Uterus (tissue), 4 donors: ENCODE results near the gene UBE2QL1. TPM values are rescaled to one million over a fixed set of nuclear protein-coding genes. Genes with fewer than 3 reads are reported as not detected.

Source experiments
- DNase-seq, 2 donors: peaks; one replicate each; pipeline ENCODE4 v3.0.0-alpha.2; 2019 to 2020
- H3K27ac ChIP-seq, 2 donors: fragments of 200-600 bp; sonication (generic); 1 replicate in 1 of 2; 2 replicates in 1 of 2; pipeline ENCODE4 v1.5.1; 2016 to 2018
- H3K27me3 ChIP-seq, 2 donors: fragments of 200-600 bp; sonication (generic); one replicate each; pipeline ENCODE4 v1.5.1; 2018 to 2019; ENCODE audit warnings: control low read depth in 1 of 2
- H3K36me3 ChIP-seq, 2 donors: fragments of 200-600 bp; sonication (generic); one replicate each; pipeline ENCODE4 v1.5.1; 2019; ENCODE audit warnings: control low read depth in 1 of 2
- H3K4me1 ChIP-seq, 2 donors: fragments of 200-600 bp; sonication (generic); one replicate each; pipeline ENCODE4 v1.5.1; 2018 to 2019; ENCODE audit warnings: control low read depth in 1 of 2
- H3K4me3 ChIP-seq, 2 donors: fragments of 200-600 bp; sonication (generic); 1 replicate in 1 of 2; 2 replicates in 1 of 2; pipeline ENCODE4 v1.5.1; 2018 to 2019; ENCODE audit warnings: mild to moderate bottlenecking in 1 of 2
- H3K9me3 ChIP-seq, 2 donors: fragments of 200-600 bp; sonication (generic); one replicate each; pipeline ENCODE4 v1.5.1; 2019; ENCODE audit warnings: control low read depth in 1 of 2
- CTCF ChIP-seq, 4 experiments: fragments of 200-600 bp in 2 of 4; fragments of 450-650 bp in 2 of 4; sonication (generic) in 2 of 4; IDR thresholded peaks; one replicate each; pipeline ENCODE4 v1.5.1; 2016 to 2019; ENCODE audit warnings: antibody characterized with exemption in 4 of 4, mild to moderate bottlenecking in 2 of 4, moderate library complexity in 1 of 4
- POLR2A ChIP-seq, 2 donors: fragments of 450-650 bp; IDR thresholded peaks; one replicate each; pipeline ENCODE4 v1.6.1; 2016; ENCODE audit warnings: antibody characterized with exemption in 2 of 2, mild to moderate bottlenecking in 1 of 2, moderate library complexity in 1 of 2
- intact Hi-C: fragments of 100-400 bp; cut with DNase I; formaldehyde crosslinking; loops from one replicate; pipeline ENCODE4 v1.15.1; 2023; ENCODE audit warnings: low total_unique reads
- total RNA-seq, 4 donors: library from RNA; depleted of rRNA in 3 of 4; stranded (reverse); fragments of >200 nt in 3 of 4; gene quantifications; one replicate each; pipeline versions ENCODE4 v1.1.0 to v1.2.4, GENCODE V29; 2014 to 2023
- donor health status: DM: yes; HTN: yes; CAD: no.

UBE2QL1 gene
- total RNA-seq, 4 donors from 2014 or later: 0.34 to 0.90 TPM; not detected in 2

DNA sequence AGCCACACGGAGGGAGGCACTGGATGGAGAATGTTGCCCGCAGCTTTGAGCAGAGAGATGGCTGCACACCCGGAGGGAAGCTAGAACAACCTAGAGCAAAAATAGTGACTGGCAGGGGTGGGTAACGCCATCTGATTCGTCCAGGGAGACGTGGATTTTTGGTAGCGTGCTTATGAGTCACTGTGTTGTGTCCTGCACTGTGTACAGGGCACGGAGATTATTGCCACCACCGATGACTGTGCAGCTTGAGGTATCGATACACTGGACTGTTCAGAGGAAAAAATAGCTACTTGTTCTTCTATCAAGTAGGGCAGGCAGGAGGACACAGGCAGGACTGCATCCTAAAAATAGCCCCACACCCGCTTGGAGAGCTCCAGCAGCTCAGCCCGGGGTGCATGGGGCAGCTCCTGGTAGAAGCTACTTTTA is 6.0 kb downstream of the UBE2QL1 start:
- Histone ChIP-seq H3K4me3 (no peak overlapping the region), H3K9me3 (no peaks in the 10 kb centered on the region), H3K36me3 (no peaks in the 10 kb centered on the region), H3K27ac (no peak overlapping the region), H3K27me3 (peaks cover 0 to 6% of the 10 kb centered on the region in 2 donors), H3K4me1 (no peaks in the 10 kb centered on the region)
- intact Hi-C loops: no loop called here
- no peak for DNase-seq
- TF ChIP-seq CTCF (IDR thresholded peaks at IDR 0.05): no peak
- TF ChIP-seq POLR2A (IDR thresholded peaks at IDR 0.05): no peak

DNA sequence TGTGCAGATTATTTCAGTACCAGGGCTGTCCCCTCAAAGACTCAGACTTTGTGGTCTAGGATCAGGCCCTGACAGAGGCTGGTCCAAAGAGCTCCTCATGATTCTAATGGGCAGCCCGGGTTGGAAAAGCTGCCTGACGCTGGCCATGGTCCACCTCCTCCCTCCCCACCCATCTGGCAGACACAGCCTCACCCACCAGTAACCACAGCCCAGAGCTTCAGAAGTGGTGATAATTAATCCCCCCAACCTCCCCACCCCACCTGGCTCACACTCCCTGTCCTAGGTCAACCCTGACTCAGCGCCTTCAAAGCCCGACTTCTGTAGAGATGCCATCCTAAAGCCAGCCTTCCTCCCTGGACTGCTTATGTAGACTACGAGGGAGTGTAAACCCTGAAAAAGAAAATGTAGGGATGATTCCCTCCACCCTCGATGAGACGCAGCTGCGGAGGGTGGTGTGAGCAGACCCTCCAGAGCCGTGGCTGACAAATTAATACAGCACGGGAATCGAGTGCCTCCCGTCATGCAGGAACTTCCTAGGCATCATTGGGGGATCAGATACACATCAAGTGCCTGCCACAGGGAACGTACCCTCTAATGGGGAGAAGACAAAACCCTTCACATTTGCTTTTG is 7.0 kb downstream of the UBE2QL1 start:
- intact Hi-C loops: no loop called here
- H3K27ac ChIP-seq: no peak overlapping the region
- H3K4me3 ChIP-seq: no peak overlapping the region
- no peak for DNase-seq
- TF ChIP-seq POLR2A (IDR thresholded peaks at IDR 0.05) (no peak), CTCF (IDR thresholded peaks at IDR 0.05) (no peak)
- H3K36me3 ChIP-seq: no peaks in the 10 kb centered on the region
- no peaks in the 10 kb centered on the region for H3K27me3 ChIP-seq
- no peaks in the 10 kb centered on the region for H3K9me3 ChIP-seq
- no peaks in the 10 kb centered on the region for H3K4me1 ChIP-seq

DNA sequence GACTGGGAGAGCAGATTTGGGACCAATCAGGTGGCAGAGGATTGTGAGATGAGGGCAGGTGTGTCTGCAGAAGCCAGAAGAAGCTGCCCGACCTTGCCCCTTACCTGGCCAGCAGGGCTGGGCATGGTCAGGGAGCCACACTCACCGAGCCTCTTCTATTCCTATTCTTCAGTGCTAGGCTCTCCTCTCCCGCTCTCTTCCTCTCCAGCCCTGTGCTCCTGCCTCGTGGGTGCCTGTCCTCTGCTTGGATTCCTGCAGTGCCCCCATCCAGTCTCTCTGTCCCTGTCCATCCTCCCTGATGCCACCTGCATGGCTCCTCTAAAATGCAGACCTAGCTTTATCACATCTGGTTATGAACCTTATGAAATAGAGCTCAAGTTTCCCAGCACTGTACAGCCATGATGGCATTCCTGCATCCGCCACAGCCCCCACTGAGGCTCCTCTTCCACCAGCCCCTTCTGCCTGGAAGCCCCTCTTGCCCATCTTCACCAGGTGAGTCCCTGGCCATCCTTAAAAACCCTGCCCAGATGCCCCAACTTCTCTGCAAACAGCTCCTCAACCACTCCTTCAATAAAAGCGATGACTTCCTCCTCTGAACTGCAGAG is 8.2 kb downstream of the UBE2QL1 start:
- Histone ChIP-seq H3K4me3 (no peak overlapping the region), H3K27me3 (no peaks in the 10 kb centered on the region), H3K9me3 (no peaks in the 10 kb centered on the region), H3K36me3 (no peaks in the 10 kb centered on the region), H3K4me1 (no peaks in the 10 kb centered on the region), H3K27ac (no peak overlapping the region)
- no peak for DNase-seq
- intact Hi-C loops: no loop called here
- TF ChIP-seq POLR2A (IDR thresholded peaks at IDR 0.05) (no peak), CTCF (IDR thresholded peaks at IDR 0.05) (no peak)

GRCh38 chr5:6457592-6457991 is 8.9 kb downstream of the UBE2QL1 start:
- no peaks in the 10 kb centered on the region for H3K9me3 ChIP-seq
- TF ChIP-seq POLR2A (IDR thresholded peaks at IDR 0.05) (no peak), CTCF (IDR thresholded peaks at IDR 0.05) (no peak)
- no peak overlapping the region for H3K4me3 ChIP-seq
- no peaks in the 10 kb centered on the region for H3K36me3 ChIP-seq
- no peak for DNase-seq
- intact Hi-C loops: no loop called here
- no peaks in the 10 kb centered on the region for H3K27me3 ChIP-seq
- no peak overlapping the region for H3K27ac ChIP-seq
- H3K4me1 ChIP-seq: no peaks in the 10 kb centered on the region

DNA sequence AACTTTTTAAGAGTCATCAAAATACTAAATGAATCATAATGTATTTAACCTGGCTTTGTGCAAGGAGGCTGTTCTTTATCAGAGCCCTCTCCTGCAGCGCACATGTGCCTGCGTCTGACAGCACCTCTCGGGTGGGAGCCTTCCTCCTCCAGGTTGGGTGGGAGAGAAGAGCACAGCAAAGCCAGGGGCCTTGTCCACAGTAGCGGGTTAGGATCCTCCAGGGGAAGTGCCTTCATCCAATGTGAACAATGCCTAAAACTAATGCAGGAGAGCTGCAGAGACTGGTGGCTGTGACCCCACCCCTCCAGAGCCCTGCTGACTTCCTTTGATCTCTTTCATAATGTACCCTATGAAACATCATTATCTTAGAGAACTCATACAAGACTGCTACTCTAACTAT is 10.2 kb downstream of the UBE2QL1 start:
- intact Hi-C loops: no loop called here
- H3K27ac ChIP-seq: no peak overlapping the region
- no peaks in the 10 kb centered on the region for H3K9me3 ChIP-seq
- no peaks in the 10 kb centered on the region for H3K36me3 ChIP-seq
- H3K27me3 ChIP-seq: no peaks in the 10 kb centered on the region
- H3K4me1 ChIP-seq: no peaks in the 10 kb centered on the region
- no peak overlapping the region for H3K4me3 ChIP-seq
- DNase-seq: no peak
- no peak for TF ChIP-seq POLR2A (IDR thresholded peaks at IDR 0.05)
- TF ChIP-seq CTCF (IDR thresholded peaks at IDR 0.05): no peak
